Peyer's patch (tissue), 4 donors: Measurements from ENCODE around the gene SIGLEC7. TPM values are rescaled to one million over a fixed set of nuclear protein-coding genes. Genes with fewer than 3 reads are reported as not detected.
A peak's percentile ranks its signal among the peaks of the same experiment; 100 is the strongest.
"Not testable (repeated sequence)": the region's sequence is repeated elsewhere in the genome, so short reads cannot be mapped to it uniquely, and the experiment has no call there.

Experiments
- DNase-seq, 3 donors: peaks; one replicate each; pipeline ENCODE4 v3.0.0-alpha.2; 2017 to 2019
- H3K27ac ChIP-seq, 4 donors: fragments of 200-600 bp; sonication (generic); one replicate each; pipeline ENCODE4 v1.5.1; 2016 to 2019
- H3K27me3 ChIP-seq, 2 donors: fragments of 200-600 bp; sonication (generic); one replicate each; pipeline ENCODE4 v1.5.1; 2019
- H3K36me3 ChIP-seq, 3 donors: fragments of 200-600 bp; sonication (generic); one replicate each; pipeline ENCODE4 v1.5.1; 2016 to 2019
- H3K4me1 ChIP-seq, 4 donors: fragments of 200-600 bp; sonication (generic); one replicate each; pipeline ENCODE4 v1.5.1; 2016 to 2019
- H3K4me3 ChIP-seq, 4 donors: fragments of 200-600 bp; sonication (generic); 1 replicate in 3 of 4; 2 replicates in 1 of 4; pipeline ENCODE4 v1.5.1; 2016 to 2019; ENCODE audit warnings: mild to moderate bottlenecking in 1 of 4
- H3K9me3 ChIP-seq, 4 donors: fragments of 200-600 bp; sonication (generic); one replicate each; pipeline ENCODE4 v1.5.1; 2016 to 2019; ENCODE audit warnings: mild to moderate bottlenecking in 1 of 4
- CTCF ChIP-seq, 6 experiments: fragments of 450-650 bp in 4 of 6; fragments of 200-600 bp in 2 of 6; sonication (generic) in 1 of 6; IDR thresholded peaks; one replicate each; pipeline ENCODE4 v1.5.1; 2017 to 2019; ENCODE audit warnings: antibody characterized with exemption in 6 of 6, mild to moderate bottlenecking in 3 of 6, moderate library complexity in 1 of 6
- POLR2A ChIP-seq, 2 donors: fragments of 450-650 bp; IDR thresholded peaks; one replicate each; pipeline ENCODE4 v1.5.1; 2017; ENCODE audit warnings: antibody characterized with exemption in 2 of 2, mild to moderate bottlenecking in 2 of 2, moderate library complexity in 2 of 2
- total RNA-seq, 4 donors: library from RNA; depleted of rRNA; stranded (reverse); fragments of >200 nt; gene quantifications; one replicate each; pipeline ENCODE4 v1.1.0, GENCODE V29; 2016

SIGLEC7 gene
- total RNA-seq, 4 donors from 2014 or later, result not detected

- no peaks in the 10 kb centered on the region for H3K36me3 ChIP-seq
- no peaks in the 10 kb centered on the region for H3K9me3 ChIP-seq
- no peak overlapping the region for H3K4me3 ChIP-seq
- H3K4me1 ChIP-seq, result no peaks in the 10 kb centered on the region
- TF ChIP-seq POLR2A (IDR thresholded peaks at IDR 0.05) (no peak), CTCF (IDR thresholded peaks at IDR 0.05) (no peak)
- H3K27me3 ChIP-seq, result no peaks in the 10 kb centered on the region
- no peak for DNase-seq
- no peak overlapping the region for H3K27ac ChIP-seq
Observed at GRCh38 chr19:51163257-51163656, 21.2 kb downstream of the SIGLEC7 start.

- no peaks in the 10 kb centered on the region for H3K36me3 ChIP-seq
- DNase-seq, result no peak
Observed at GRCh38 chr19:51164215-51164614, 22.1 kb downstream of the SIGLEC7 start.

GRCh38 chr19:51166846-51167490 lies 24.9 kb downstream of the SIGLEC7 start:
- Histone ChIP-seq H3K4me3 (no peak overlapping the region), H3K36me3 (no peaks in the 10 kb centered on the region), H3K27ac (no peak overlapping the region), H3K27me3 (no peaks in the 10 kb centered on the region), H3K4me1 (no peaks in the 10 kb centered on the region), H3K9me3 (no peaks in the 10 kb centered on the region)
- TF ChIP-seq POLR2A (IDR thresholded peaks at IDR 0.05) (no peak), CTCF (IDR thresholded peaks at IDR 0.05) (no peak)
- peak in 2 of 3 donors; percentile 19 to 65 for DNase-seq

More at GRCh38 chr19:51164215-51164614, 22.1 kb downstream of the SIGLEC7 start:
- Histone ChIP-seq H3K4me1 (no peaks in the 10 kb centered on the region), H3K9me3 (no peaks in the 10 kb centered on the region), H3K27ac (no peak overlapping the region), H3K4me3 (no peak overlapping the region), H3K27me3 (no peaks in the 10 kb centered on the region)
- TF ChIP-seq POLR2A (IDR thresholded peaks at IDR 0.05) (no peak), CTCF (IDR thresholded peaks at IDR 0.05) (no peak)

GRCh38 chr19:51168564-51169282 lies 26.6 kb downstream of the SIGLEC7 start:
- no peak for DNase-seq
- H3K9me3 ChIP-seq, result no peaks in the 10 kb centered on the region
- H3K27ac ChIP-seq, result no peak overlapping the region
- H3K36me3 ChIP-seq, result no peaks in the 10 kb centered on the region
- no peaks in the 10 kb centered on the region for H3K27me3 ChIP-seq
- no peaks in the 10 kb centered on the region for H3K4me1 ChIP-seq
- H3K4me3 ChIP-seq, result peak overlapping the region in 1 of 4 donors; percentile 2
- TF ChIP-seq CTCF (IDR thresholded peaks at IDR 0.05) (no peak), POLR2A (IDR thresholded peaks at IDR 0.05) (no peak)

- TF ChIP-seq CTCF (IDR thresholded peaks at IDR 0.05), result peak; percentile 36 to 76 (median 72)
- H3K36me3 ChIP-seq, H3K27me3 ChIP-seq, H3K9me3 ChIP-seq, H3K27ac ChIP-seq, H3K4me1 ChIP-seq: not testable (repeated sequence)
- DNase-seq, result peak; percentile 56 to 86 (median 69)
- peak overlapping the region in 1 of 4 donors; percentile 2 for H3K4me3 ChIP-seq
Observed at GRCh38 chr19:51169283-51169918, 27.3 kb downstream of the SIGLEC7 start.
